ENCODE results near the gene ALDH4A1.

The ALDH4A1 gene

DNA sequence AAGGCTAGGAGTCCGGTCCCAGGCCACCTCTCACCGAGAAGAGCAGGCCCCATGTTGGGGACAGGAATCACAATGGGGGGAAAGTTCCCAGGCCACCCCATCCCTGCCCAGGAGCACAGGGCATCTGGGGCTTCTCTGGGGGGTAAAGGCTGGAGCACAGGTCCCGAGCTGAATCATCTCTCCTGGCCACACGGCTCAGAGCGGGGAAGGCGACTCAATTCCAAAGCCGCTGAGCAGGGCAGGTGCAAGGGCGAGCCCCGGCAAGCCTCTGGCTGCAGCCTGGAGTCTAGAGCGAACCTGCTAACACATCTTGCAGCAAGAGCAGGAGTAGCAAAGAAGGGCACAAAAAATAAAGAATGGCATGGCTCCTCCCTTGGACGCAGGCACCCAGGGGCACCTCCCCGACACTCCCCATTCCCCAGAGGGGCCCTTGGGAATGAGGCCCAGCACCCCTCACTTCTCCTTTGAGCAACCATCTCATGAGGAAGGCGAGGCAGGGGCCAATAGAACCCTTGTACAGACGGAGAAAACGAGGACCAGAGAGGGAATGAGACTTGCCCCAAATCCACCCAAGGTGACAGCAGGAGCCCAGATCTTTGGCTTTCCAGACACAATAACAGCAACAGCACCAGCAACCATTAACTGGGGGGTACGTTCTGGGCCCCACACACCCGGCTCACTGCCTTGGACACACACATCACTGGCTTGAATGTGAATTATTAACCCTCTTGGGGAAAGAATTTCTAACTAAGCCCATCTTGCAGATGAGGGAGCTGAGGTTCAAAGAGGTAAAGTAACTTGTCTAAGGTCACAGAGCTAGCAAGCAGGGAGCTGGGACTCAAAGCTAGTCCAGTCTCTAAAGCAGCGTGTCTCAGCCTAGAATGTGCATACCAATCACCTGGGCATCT is 20.7 kb upstream of the ALDH4A1 start:
- no peak for DNase-seq (ENCODE audit: low spot score)

DNA sequence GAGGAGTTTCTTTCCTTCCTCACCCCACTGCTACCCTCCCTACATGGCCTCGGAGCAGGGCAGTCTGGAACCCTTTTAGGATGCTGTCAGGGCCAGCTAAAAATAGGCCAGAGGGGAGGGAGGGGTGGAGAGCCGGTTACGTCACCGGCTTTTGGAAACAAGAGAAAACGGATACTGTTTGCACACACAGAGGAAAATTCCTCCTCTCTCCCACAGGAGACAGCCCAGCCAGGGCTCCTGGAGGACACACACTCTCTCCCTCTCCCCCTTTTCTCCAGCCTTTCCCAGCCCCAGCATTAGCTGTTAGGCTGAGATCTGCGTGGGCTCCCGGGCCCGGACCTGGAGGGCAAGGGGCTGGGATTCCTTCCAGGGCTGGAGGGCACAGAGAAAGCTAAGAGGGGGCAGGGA is 20.0 kb upstream of the ALDH4A1 start:
- peak; percentile 94 for DNase-seq (ENCODE audit: low spot score)

DNA sequence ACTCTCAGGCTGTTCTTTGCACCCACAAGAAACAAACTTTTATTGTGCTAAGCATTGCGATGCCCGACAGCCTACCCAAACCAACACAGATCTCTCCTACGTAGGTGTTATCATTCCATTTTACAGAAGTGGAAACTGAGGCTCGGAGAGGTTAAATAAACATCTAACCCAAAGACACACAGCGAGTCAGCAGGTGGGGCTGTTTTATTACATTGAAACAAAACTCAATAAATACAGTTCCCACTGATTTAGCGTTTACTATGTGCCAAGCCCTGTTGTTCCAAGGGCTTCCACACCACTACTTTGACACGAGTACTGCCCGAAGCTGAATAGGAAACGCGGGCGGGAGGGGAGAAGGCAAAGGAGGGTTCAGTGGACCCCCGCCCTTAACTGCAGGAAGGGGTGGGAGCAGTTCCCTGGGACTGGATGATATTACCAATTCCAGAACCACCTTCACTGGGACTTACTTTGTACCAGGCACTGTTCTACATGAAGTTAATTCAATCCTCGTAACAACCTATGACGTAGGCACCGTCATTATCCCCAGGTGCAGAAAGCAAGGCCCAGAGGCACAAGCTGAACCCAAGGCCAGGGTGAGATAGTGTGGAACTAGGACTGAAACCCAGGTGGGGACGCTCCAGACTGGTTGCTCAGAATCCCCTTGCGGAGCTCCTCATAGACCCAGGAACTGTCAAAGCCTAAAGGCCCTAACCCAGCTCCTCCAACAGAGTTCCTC is 19.3 kb upstream of the ALDH4A1 start:
- no peak for DNase-seq (ENCODE audit: low spot score)

DNA sequence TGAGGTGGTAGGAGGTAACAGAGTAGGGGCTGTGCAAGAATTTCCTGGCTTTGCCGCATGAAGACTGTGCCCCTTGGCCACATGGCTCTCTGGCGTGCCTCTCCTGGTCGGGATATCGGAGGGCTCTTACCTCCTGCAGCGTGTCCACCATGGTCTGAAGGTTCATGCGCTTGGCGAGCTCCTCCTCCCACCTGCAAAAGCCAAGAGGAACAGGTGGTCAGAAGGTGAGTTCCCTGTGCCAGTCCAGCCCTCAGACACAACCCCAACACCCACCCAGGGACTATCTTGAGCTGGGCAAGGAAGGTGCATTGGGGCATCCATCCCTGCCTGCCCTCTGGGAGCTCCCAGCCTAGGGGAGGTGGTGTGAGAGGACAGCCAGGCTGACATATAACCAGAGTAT is 18.6 kb upstream of the ALDH4A1 start:
- DNase-seq (ENCODE audit: low spot score): no peak

DNA sequence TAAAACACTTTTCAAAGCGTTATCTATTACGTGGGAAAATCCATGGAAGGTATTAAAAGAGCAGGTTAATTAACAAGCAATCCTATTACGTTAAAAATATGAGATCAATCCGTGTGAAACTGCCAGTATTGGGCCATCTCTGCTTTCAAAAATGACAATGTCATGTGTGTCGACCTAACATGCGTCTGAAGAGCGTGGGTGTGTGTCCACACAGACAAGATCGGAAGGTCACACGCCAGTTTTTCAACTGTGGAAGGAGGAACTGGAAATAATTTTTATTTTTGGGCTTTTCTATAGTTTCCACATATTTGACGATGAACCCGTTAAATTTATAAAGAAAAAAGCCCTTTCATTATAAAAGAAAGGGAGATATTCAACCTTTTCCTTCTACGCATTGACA is 17.6 kb upstream of the ALDH4A1 start:
- DNase-seq (ENCODE audit: low spot score): no peak

DNA sequence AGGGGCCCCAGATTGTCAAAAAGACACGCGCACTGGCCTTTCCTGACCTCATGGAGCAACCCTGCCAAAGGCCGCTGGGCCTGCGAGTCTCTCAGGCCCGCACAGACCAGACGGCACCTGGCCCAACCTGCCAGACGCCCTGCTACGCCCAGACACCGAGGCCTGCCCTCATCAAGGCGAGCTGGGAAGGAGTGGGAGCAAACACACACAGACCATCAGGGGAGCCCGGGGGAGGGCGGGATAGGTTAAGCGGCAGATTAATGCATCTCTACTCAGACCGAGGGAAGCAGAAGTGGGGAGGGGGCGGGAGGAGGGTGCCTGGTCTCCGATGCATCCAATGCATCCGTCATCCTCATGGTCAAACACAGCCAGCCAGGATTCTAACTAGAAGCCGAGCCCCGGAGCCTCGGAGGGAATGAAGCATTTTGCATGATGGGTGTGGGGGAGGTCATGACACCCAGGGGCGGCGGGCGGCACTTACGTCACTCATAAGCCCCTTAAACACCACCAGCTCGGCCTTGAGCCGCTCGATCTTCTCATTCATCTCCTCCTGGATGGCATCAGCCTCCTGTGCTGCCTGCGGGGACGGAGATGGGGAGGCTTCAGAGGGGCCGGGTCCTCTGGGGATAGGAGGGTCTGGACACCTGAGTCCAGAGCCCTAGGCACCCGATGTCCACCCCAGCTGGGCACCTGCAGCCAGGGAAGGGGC is 17.0 kb upstream of the ALDH4A1 start:
- no peak for DNase-seq (ENCODE audit: low spot score)

DNA sequence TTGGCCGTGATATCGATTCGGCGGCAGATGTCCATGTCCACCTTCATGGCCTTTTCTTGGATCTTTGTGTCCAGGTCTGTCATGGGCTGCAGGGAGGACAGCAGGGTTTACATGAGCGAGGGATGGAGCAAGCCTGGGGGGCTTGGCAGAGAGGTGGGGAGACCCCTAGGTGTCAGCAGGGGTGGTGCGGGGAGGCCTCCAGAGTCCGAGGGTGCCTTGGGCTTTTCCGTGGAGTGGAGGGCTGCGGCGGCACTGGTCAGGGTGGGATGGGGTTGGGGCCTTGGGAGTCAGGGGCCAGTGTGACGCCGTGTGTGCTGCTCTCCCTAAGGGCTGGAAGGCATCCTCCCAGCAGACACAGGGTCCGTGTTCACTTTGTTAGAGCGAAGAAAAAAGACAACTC is 16.1 kb upstream of the ALDH4A1 start:
- DNase-seq (ENCODE audit: low spot score): no peak

DNA sequence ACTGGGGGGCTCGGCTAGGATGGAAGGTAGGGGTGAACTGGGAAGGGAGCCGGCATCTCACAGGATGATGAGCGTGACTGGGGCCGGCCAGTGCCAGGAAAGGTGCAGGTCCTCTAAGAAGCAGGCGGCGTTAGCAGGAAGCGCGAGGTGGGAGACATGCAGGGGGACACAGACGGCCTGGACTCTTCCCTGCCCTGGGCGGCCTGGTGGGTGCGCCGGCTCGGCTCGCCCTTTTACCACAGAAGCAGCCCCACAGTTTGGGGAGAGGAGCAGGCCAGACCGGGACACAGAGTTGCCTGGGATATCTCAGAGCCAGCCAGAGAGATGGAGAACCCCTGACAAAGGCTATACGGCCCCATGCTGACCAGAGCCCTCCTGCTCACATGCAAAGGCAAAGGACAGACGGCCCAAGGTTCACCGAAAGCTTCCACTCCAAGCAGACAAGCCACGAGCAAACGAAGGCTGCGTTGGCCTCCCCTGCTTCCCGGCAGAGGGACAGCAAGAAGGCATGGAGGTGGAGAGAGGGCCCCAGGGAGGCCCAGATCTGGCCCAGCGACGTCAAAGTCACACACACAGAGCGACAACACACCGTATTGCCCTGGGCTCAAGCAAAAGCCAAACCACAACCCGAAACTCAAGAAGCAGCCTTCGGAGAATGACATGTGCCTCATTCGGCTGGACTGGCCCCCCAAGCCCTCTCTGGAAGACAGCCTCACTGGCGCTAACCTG is 14.9 kb upstream of the ALDH4A1 start:
- no peak for DNase-seq (ENCODE audit: low spot score)

DNA sequence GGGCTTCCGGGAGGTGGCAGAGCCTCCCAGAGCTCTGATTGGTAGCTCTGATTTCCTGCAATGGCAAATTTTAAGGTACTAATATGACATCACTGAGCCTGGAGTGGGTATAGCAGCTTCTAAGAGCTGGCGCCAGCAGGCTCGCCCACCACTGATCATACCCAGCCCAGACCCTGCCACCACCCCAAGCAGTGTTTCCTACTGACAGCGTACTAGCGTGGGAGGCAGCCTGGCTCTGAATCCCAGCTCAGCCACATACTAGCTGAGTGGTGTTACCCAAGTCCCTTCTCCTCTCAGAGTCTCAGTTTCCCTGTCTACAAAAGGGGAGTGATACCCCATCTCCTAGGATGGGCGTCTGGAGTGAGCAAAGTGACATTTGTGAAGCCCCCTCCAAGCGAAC is 13.0 kb upstream of the ALDH4A1 start:
- DNase-seq (ENCODE audit: low spot score): no peak

DNA sequence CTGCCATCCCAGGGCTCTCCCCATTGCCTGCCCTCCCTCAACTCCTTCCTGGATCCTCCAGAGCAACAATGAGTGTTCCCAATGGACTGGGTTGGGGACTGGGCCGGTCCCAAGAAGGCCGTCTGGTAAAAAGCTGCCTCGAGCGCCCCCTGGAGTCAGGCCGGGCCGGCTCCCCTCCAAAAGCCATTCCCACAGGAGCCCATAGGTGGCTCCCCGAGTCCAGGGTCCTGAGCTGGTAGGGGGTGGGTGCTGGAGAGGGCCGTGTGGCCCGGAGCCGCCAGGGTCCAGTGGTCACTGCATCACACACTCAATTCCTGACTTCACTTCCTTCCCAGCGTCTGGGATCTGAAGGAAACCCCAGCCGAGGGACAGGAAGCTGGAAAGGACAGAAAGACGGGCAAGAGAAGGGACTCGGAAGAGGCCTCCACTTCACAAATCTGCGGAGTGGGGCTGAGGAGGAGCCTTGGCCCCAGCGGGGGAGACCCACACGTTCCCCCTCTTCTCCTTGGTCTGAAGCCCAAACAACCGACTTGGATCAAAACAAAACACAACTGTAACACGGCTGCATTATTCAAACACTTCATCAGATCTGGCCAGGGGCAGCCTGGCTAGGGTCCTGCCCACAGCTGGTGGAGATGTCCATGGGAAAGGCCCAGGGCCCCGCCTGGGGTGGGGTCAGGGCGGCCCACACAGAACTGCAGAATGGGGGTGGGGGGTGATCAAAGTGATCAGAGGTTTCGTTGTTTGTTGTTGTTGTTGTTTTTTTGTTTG is 10.9 kb upstream of the ALDH4A1 start:
- DNase-seq (ENCODE audit: low spot score): peak; percentile 97

DNA sequence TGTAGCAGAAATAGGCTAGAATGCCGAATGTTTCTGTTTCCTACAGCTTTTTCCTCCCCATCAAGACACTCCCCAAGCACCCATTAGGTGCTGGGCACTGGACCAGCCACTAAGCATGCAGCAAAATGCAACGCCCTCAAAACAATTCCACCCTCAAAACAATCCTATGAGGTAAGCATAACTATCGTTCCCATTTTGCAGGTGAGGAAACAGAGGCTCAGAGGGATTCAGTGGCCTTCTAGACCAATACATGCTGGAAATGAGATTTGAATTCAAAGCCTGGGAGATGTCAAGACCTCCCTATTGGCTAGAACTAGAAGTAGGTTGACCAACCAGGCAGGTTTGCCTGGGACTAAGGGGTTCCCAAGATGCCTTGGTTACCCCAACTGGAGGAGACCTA is 10.2 kb upstream of the ALDH4A1 start:
- no peak for DNase-seq (ENCODE audit: low spot score)

DNA sequence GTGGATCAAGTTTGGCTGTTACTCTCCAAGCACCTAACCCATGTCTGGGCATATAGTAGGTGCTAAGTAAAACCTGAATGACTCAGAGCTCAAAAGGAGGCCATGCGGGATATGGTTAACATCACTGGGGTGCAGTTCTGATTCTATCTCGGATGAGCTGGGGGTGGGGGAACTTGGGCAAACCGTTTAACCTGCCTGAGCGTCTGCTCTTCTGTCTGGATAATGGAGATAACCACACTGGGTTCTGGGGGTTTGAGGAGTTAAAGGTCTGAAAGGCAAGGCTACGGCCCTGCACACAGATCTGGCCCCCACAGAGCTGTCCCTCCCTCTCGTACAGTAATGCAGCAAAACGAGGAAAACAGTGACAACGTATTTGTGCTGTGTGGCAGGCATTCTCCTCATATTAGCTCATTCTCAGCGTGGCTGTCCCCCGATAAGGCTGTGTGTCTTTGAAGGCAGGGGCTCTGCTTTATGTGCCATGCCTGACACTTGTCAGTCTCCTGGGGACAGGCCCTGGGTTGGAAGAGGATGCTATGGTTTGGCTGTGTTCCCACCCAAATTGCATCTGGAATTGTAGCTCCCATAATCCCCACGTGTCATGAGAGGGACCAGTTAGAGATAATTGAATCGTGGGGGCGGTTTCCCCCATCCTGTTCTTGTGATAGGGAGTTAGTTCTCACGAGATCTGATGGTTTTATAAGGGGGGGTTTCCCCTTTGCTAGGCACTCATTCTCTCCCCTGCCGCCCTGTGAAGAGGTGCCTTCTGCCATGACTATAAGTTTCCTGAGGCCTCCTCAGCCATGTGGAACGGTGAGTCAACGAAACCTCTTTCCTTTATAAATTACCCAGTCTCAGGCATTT is 6.8 kb upstream of the ALDH4A1 start:
- DNase-seq (ENCODE audit: low spot score): no peak

DNA sequence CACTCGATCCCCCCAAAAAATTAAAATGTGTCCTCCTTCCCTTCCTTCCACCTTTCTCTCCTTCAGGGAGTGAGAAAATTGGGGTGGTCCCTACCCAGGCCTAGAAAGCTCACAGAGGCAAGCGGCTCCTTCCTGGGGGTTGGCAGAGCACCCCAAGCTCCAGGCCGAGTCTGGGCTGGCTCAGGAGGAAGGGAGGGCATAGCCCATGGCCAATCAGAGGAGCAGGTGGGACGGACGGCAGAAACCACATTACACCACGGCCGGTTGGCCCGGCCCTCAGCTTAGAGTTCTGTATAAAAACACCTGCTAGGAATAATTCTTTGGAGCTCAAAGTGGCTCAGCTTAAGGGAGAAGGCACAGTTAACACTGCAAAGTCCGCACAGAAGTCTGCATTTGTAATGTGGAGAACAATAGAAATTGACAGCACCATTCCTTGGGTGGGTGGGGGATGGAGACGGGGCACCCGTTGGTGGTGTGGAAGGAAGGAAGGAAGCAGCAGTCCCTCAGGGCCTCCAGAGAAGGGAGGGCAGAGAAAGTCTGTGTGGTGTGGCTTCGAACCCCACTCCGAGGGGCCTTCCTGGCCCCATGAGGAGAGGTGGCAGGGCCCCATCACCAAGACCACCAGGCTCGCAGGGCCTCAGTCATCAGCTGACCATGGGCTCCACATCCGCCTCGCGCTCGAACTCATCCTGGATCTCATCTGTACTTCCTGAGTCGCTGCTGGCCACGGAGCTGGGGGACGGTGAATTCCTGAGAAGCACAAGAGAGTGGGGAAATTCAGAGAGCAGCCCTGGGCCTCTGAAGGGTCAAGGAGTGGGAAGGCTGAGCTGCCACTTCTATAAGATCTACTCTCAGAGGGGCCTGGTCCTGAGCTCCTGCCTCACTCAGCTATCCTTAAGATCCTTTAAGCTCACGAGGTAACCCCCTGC is 5.8 kb upstream of the ALDH4A1 start:
- DNase-seq (ENCODE audit: low spot score): no peak

DNA sequence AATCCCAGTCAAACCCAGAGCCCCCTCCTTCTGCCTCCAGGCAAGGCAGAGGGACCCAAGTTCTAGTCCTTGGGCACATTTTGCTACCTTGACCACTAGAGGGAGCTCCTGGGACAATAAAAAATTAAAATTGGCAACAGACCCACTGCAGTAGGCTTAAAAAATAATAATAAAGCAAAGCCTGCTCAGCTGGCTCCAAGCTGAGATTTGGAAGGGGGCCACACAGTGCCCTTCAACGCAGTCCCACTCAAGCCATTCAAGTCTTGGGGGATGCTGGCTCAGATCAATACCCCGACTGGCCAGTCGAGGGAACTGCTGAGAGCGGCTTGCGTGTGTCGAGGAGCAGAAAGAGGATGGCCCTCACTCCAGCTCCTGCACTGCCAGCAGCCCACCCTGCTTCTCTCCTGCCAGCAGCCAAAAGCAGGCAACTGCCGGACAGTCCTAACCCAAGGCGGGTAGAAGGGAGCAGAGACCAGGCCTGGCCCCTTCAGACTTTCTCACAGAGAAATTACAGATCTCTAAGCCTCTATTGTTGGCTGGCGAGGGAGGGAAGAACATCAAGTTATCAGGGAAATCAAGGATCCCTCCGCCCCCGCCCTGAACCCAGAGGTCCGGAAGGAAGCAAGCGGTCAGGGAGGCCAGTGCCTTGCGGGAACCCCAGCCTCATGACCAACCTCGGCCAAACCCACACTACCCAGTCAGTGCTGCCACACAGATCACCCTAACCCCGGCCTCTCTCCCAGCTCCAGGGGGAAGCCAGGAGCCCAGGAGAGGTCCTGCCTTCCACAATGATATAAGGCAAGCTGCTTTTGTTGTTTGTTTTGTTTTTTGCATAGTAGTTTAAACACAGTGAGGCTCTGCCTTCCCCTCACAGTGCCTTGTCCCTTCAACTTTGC is 4.9 kb upstream of the ALDH4A1 start:
- DNase-seq (ENCODE audit: low spot score): peak; percentile 65

DNA sequence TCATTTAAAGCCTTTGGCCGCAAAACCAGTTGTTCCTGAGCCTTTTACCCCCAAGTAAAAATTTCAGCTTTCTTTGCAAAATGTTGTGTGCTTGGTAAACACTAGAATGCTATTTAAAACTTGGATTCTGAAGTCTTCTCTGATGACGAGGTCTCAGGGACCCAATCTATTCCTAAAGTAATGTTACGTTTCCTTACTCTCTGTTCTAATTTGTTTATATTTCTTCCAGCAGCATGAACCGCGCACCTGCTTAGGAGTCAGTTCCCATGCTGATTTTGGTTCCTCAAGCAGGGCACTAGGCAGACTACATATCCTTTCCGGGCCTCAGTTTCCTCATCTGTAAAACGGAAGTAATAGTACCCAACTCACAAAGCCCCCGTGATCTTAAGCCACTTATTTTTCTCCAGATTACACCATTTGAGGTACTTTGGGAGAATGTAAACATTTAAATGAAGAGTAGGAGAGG is 969 bp upstream of the ALDH4A1 start:
- DNase-seq (ENCODE audit: low spot score): no peak

DNA sequence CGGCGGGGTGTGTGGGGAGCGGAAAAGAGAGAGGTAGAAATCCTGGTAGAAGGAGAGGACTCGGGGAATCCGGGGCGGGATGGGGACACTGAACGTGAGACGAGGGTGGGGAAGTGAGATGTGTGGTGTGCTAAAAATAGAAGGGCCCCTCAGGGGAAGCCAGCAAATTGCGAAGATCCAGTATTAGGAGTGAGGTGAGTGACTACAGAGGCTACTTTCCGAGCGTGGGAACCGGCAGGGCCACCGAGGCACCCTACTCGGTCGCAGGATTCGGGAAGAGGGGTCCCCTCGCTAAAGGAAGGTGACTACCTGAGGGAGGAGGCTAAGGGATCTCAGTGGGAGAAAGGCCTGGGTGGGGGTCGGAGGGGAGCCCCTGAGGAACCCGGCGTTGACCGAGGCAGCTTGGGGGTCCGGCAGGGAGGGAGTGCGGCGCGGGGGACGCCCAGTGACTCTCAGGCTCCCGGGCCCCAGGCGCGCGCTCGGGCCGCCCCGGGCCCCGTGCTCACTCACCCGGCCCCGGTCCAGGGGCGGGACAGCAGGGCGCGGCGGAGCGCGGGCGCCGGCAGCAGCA is 318 bp downstream of the ALDH4A1 start:
- peak; percentile 58 for DNase-seq (ENCODE audit: low spot score)

DNA sequence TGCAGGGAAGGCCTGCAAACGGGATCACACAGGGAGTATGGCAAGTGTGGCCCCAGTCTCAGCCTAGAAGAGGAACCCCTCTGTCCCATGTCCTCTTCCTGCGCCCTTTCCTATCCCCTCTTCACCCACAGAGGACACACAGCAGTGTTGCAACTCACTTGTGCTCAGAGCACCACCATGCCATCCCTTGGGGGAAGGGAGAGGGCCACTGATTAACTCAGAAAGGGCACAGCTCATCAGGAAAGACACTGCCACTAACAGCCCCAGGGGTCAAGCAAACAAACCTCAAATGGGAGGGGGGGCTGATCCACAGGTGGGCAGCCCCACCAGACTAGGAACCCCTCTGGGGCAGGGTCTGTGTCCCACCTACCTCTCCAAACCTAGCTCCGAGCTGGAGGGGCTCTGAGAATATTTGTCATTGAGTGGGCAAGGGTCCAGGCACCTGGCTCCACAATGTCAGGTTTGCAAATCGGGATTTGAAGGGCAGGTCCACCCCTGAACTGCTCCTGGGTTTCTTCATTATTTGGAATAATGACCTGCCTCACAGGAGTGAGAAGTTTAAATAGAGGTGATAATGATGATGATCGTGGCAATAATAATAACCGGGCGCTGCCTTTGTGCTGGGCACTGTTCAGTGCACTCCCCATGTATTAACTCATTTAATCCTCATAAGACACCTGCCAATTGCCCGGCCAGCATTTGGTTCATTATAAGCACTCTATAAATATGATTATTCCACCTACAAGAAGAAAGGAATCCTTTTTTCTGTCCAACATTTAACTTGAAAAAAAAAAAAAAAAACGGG is 1.0 kb downstream of the ALDH4A1 start:
- no peak for DNase-seq (ENCODE audit: low spot score)

Data from hepatic stellate cell (primary cell).